Mononuclear cell (primary cell): Measurements from ENCODE around the gene NRSN1. TPM values are rescaled to one million over a fixed set of nuclear protein-coding genes. Genes with fewer than 3 reads are reported as not detected.

Experiments used
- H3K27me3 ChIP-seq: 2 replicates; pipeline ENCODE4 v1.6.0; 2011; ENCODE audit warnings: low read length, control low read depth; ENCODE audit not compliant: insufficient read depth
- H3K4me1 ChIP-seq: 2 replicates; pipeline ENCODE4 v1.5.1; 2011; ENCODE audit warnings: mild to moderate bottlenecking, low read length, control low read depth; ENCODE audit not compliant: insufficient read depth
- H3K4me3 ChIP-seq: 2 replicates; pipeline ENCODE4 v1.5.1; 2011; ENCODE audit warnings: mild to moderate bottlenecking, low read length, moderate library complexity
- H3K9me3 ChIP-seq: 2 replicates; pipeline ENCODE4 v1.5.1; 2011; ENCODE audit warnings: low read depth, mild to moderate bottlenecking, control low read depth, low read length
- total RNA-seq: library from RNA; depleted of rRNA; stranded (reverse); fragments of >200 nt; gene quantifications from one replicate; pipeline ENCODE4 v1.2.3, GENCODE V29; 2012

The NRSN1 gene
- total RNA-seq, result not detected

- H3K4me3 ChIP-seq, result no peak within 1 kb of the TSS
These were observed at the start of gene NRSN1 for GRCh38 chr6:24125980-24126379. TSS of gene NRSN1 (plus strand) at chr6:24126215. CDS start at chr6:24134328, 8,113 bp downstream.

GRCh38 chr6:24078200-24078599 lies 47.8 kb upstream of the NRSN1 start:
- no peak overlapping the region for H3K4me3 ChIP-seq
- H3K27me3 ChIP-seq, result no peaks in the 10 kb centered on the region
- no peaks in the 10 kb centered on the region for H3K9me3 ChIP-seq
- H3K4me1 ChIP-seq, result no peaks in the 10 kb centered on the region

More at GRCh38 chr6:24125980-24126379, at the start of gene NRSN1:
- no peaks in the 10 kb centered on the region for H3K9me3 ChIP-seq
- H3K4me1 ChIP-seq, result no peaks in the 10 kb centered on the region
- H3K27me3 ChIP-seq, result peaks cover 9% of the 10 kb centered on the region

GRCh38 chr6:24079076-24079475 lies 46.9 kb upstream of the NRSN1 start:
- Histone ChIP-seq H3K4me3 (no peak overlapping the region), H3K4me1 (no peaks in the 10 kb centered on the region), H3K27me3 (no peaks in the 10 kb centered on the region), H3K9me3 (no peaks in the 10 kb centered on the region)

GRCh38 chr6:24080711-24081110 lies 45.3 kb upstream of the NRSN1 start:
- Histone ChIP-seq H3K4me1 (no peaks in the 10 kb centered on the region), H3K9me3 (no peaks in the 10 kb centered on the region), H3K27me3 (no peaks in the 10 kb centered on the region), H3K4me3 (no peak overlapping the region)

- H3K4me3 ChIP-seq, result no peak overlapping the region
- no peaks in the 10 kb centered on the region for H3K27me3 ChIP-seq
- no peaks in the 10 kb centered on the region for H3K9me3 ChIP-seq
- no peaks in the 10 kb centered on the region for H3K4me1 ChIP-seq
These were observed 36.3 kb upstream of the NRSN1 start for GRCh38 chr6:24089736-24090135.

- Histone ChIP-seq H3K27me3 (no peaks in the 10 kb centered on the region), H3K9me3 (no peaks in the 10 kb centered on the region), H3K4me3 (no peak overlapping the region), H3K4me1 (no peaks in the 10 kb centered on the region)
These were observed 33.6 kb upstream of the NRSN1 start for GRCh38 chr6:24092407-24092806.

GRCh38 chr6:24093381-24093780 lies 32.6 kb upstream of the NRSN1 start:
- H3K9me3 ChIP-seq, result no peaks in the 10 kb centered on the region
- no peaks in the 10 kb centered on the region for H3K27me3 ChIP-seq
- H3K4me3 ChIP-seq, result no peak overlapping the region
- H3K4me1 ChIP-seq, result no peaks in the 10 kb centered on the region

- Histone ChIP-seq H3K9me3 (no peaks in the 10 kb centered on the region), H3K4me3 (no peak overlapping the region), H3K27me3 (no peaks in the 10 kb centered on the region), H3K4me1 (no peaks in the 10 kb centered on the region)
These were observed 26.8 kb upstream of the NRSN1 start for GRCh38 chr6:24099181-24099580.

GRCh38 chr6:24100024-24100769 lies 25.8 kb upstream of the NRSN1 start:
- no peaks in the 10 kb centered on the region for H3K4me1 ChIP-seq
- H3K4me3 ChIP-seq, result no peak overlapping the region
- no peaks in the 10 kb centered on the region for H3K27me3 ChIP-seq
- no peaks in the 10 kb centered on the region for H3K9me3 ChIP-seq

- no peaks in the 10 kb centered on the region for H3K27me3 ChIP-seq
These were observed 25.3 kb upstream of the NRSN1 start for GRCh38 chr6:24100770-24101155.

GRCh38 chr6:24105191-24105590 lies 20.8 kb upstream of the NRSN1 start:
- H3K27me3 ChIP-seq, result no peaks in the 10 kb centered on the region
- H3K4me1 ChIP-seq, result no peaks in the 10 kb centered on the region
- no peak overlapping the region for H3K4me3 ChIP-seq
- H3K9me3 ChIP-seq, result no peaks in the 10 kb centered on the region

More at GRCh38 chr6:24100770-24101155, 25.3 kb upstream of the NRSN1 start:
- Histone ChIP-seq H3K9me3 (no peaks in the 10 kb centered on the region), H3K4me3 (no peak overlapping the region), H3K4me1 (no peaks in the 10 kb centered on the region)

- no peaks in the 10 kb centered on the region for H3K9me3 ChIP-seq
- no peak overlapping the region for H3K4me3 ChIP-seq
- H3K4me1 ChIP-seq, result no peaks in the 10 kb centered on the region
- no peaks in the 10 kb centered on the region for H3K27me3 ChIP-seq
These were observed 19.7 kb upstream of the NRSN1 start for GRCh38 chr6:24106291-24106690.

- no peaks in the 10 kb centered on the region for H3K4me1 ChIP-seq
- H3K27me3 ChIP-seq, result no peaks in the 10 kb centered on the region
- H3K9me3 ChIP-seq, result no peaks in the 10 kb centered on the region
- H3K4me3 ChIP-seq, result no peak overlapping the region
These were observed 18.7 kb upstream of the NRSN1 start for GRCh38 chr6:24107294-24107693.

GRCh38 chr6:24108056-24108455 lies 18.0 kb upstream of the NRSN1 start:
- no peaks in the 10 kb centered on the region for H3K27me3 ChIP-seq
- no peaks in the 10 kb centered on the region for H3K4me1 ChIP-seq
- H3K4me3 ChIP-seq, result no peak overlapping the region
- H3K9me3 ChIP-seq, result no peaks in the 10 kb centered on the region

- no peak overlapping the region for H3K4me3 ChIP-seq
- H3K4me1 ChIP-seq, result no peaks in the 10 kb centered on the region
- no peaks in the 10 kb centered on the region for H3K27me3 ChIP-seq
- H3K9me3 ChIP-seq, result no peaks in the 10 kb centered on the region
These were observed 15.6 kb upstream of the NRSN1 start for GRCh38 chr6:24110417-24110816.

- Histone ChIP-seq H3K27me3 (no peaks in the 10 kb centered on the region), H3K4me3 (no peak overlapping the region), H3K4me1 (no peaks in the 10 kb centered on the region), H3K9me3 (no peaks in the 10 kb centered on the region)
These were observed 12.1 kb upstream of the NRSN1 start for GRCh38 chr6:24113891-24114290.
